Glutamatergic neuron (in vitro differentiated cells): ENCODE measurements around the gene DPP3. TPM values are rescaled to one million over a fixed set of nuclear protein-coding genes. Genes with fewer than 3 reads are reported as not detected.

Experiments
- DNase-seq: peaks from one replicate; pipeline ENCODE4 v3.0.0; 2022
- H3K27ac Mint-ChIP-seq: one replicate; pipeline ENCODE4 v1.8.0; 2020; ENCODE audit warnings: mild to moderate bottlenecking, mixed read lengths, inconsistent platforms; ENCODE audit not compliant: unreplicated experiment
- H3K27me3 Mint-ChIP-seq: one replicate; pipeline ENCODE4 v1.8.0; 2020; ENCODE audit warnings: mild to moderate bottlenecking, moderate library complexity, mixed read lengths, inconsistent platforms; ENCODE audit not compliant: unreplicated experiment
- H3K36me3 Mint-ChIP-seq: one replicate; pipeline ENCODE4 v1.8.0; 2020; ENCODE audit warnings: mild to moderate bottlenecking, mixed read lengths, inconsistent platforms; ENCODE audit not compliant: unreplicated experiment
- H3K4me1 Mint-ChIP-seq: one replicate; pipeline ENCODE4 v1.8.0; 2020; ENCODE audit warnings: mild to moderate bottlenecking, low read depth, mixed read lengths, inconsistent platforms; ENCODE audit not compliant: unreplicated experiment
- H3K4me3 Mint-ChIP-seq: one replicate; pipeline ENCODE4 v1.8.0; 2020; ENCODE audit warnings: mild to moderate bottlenecking, mixed read lengths, inconsistent platforms; ENCODE audit not compliant: unreplicated experiment
- H3K9me3 Mint-ChIP-seq: one replicate; pipeline ENCODE4 v1.8.0; 2020; ENCODE audit warnings: mild to moderate bottlenecking, moderate library complexity, mixed read lengths, inconsistent platforms; ENCODE audit not compliant: unreplicated experiment
- total RNA-seq: library from RNA; stranded (reverse); fragmentation: NEBNext Ultra II Directional; extraction: Animal tissue kit (Norgen Biotek cat#: 25700); gene quantifications from one replicate; pipeline ENCODE4 v1.2.1, GENCODE V29; 2021; ENCODE audit not compliant: unreplicated experiment
- TF ChIP-seq, protein P1 (sequence below): fragments of 200-600 bp; sonication (generic); IDR thresholded peaks from one replicate; pipeline ENCODE4 v1.5.0; 2021; ENCODE audit not compliant: partially characterized antibody, unreplicated experiment

The DPP3 gene
- total RNA-seq, 1 donor from 2014 or later: 72.0 TPM

DNA sequence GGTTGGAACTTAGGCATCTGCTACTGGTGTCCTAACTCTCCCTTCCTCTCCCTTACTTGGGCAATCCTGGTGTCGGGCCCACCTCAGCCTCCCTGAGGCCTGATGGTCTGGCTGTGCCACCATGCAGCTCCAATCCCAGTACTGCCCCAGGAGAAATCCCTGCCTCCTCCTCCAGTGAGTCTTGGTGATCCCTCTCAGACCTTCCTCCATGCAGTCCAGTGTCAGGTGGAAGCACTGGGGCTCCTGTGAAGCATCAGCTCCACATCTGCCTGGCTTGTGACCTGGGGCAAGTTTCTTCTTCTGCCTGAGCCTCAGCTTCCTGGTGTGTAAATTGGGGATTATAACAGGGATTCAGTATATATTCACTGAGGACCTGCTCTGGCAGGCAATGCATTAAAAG is 15.3 kb upstream of the DPP3 start:
- H3K27ac Mint-ChIP-seq: no peak overlapping the region
- H3K9me3 Mint-ChIP-seq: peaks cover 7% of the 10 kb centered on the region
- peaks cover 3% of the 10 kb centered on the region for H3K27me3 Mint-ChIP-seq
- no peak for DNase-seq
- no peaks in the 10 kb centered on the region for H3K36me3 Mint-ChIP-seq
- no peak overlapping the region for H3K4me3 Mint-ChIP-seq
- TF ChIP-seq, protein P1, sequence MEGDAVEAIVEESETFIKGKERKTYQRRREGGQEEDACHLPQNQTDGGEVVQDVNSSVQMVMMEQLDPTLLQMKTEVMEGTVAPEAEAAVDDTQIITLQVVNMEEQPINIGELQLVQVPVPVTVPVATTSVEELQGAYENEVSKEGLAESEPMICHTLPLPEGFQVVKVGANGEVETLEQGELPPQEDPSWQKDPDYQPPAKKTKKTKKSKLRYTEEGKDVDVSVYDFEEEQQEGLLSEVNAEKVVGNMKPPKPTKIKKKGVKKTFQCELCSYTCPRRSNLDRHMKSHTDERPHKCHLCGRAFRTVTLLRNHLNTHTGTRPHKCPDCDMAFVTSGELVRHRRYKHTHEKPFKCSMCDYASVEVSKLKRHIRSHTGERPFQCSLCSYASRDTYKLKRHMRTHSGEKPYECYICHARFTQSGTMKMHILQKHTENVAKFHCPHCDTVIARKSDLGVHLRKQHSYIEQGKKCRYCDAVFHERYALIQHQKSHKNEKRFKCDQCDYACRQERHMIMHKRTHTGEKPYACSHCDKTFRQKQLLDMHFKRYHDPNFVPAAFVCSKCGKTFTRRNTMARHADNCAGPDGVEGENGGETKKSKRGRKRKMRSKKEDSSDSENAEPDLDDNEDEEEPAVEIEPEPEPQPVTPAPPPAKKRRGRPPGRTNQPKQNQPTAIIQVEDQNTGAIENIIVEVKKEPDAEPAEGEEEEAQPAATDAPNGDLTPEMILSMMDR: no peak
- H3K4me1 Mint-ChIP-seq: peaks cover 5% of the 10 kb centered on the region

DNA sequence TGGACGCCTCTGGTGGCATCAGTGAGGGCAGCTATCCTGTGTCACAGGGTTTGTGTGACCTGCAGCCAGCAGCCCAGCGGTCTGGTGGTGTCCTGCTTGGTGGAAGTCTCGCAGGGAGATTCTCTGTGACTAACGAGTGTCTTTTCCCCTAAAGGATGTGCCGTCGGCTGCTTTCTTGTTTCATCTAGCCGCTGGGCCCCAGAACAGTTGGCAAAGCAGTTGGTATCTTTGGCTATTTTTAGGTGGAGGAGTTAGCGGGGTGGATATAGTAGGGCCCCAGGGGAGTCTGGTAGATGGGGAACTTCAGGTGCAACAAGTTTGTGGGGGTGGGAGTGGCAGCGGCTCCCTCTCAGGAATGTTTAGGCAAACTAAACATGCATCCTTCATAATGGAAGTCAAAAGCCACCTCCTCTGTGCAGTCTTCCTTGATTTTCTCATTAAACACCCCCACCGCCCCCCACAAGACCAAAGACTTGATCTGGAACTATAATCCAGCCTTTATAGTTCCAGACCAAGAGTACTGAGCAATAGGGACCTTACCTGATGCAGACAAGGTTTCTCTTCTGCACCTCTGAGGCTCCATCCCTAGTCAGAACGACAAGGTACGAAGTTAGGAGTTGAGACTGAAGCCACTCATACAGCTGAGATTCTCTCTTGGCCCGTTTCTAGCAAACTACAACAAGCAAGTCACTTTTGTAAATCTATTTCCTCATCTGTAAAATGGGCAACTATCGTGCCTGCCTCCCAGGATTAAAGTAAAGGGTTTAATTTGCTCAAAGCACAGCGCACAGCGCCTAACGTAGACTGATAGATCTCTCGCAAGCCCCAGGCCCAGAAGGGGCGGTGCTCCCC is 14.6 kb upstream of the DPP3 start:
- DNase-seq: no peak

DNA sequence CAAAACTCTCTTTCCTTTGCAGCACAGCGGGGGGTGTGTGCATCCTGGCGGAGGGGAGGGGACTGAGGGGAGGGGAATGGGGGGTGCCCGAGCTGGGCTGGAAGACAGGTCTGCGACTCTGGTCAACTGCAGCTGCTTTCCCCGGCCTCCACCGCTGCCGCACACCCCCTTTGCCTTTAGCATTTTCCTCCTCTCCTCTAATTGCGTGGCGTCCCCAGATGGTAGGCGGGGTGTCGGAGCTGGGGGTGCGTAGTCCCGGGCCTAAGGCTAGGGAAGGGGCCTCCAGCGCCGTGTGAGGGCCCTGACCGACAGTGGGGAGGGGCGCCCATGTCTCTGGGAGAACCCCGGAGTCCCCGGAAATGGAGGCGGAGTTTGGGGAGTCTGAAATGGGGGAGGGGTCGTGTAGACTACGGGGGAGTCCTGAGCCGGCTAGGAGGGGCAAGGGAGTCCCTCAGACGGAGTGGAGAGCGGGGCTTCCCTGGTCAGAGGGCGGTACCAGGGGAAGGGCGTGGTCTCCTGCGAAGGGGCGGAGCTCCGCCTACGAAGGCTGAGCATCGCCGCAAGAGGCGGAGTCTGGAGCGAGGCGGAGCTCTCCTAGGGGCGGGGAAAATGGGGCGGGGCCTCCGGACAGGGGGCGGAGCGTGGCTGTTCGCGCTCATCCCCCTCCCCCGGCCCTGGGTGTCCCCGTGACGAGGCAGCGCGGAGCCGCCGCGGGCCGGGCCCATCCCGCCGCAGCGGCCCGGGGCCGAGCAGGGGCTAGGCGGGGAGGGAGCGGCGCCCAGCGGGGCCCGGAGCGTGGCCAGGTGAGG is 13.8 kb upstream of the DPP3 start, which contains the start of gene PELI3:
Gene PELI3 (plus strand): TSS at position 681 of the 809 bp plus-strand sequence. CDS start 1,224 bp downstream, outside the sequence.
- TF ChIP-seq, protein P1: no peak
- Mint-ChIP-seq H3K27me3 (peaks cover 7% of the 10 kb centered on the region), H3K4me3 (peak within 1 kb of the TSS; percentile 87), H3K27ac (peak within 1 kb of the TSS; percentile 80), H3K4me1 (peaks cover 8% of the 10 kb centered on the region), H3K9me3 (peaks cover 7% of the 10 kb centered on the region), H3K36me3 (no peaks in the 10 kb centered on the region)
- DNase-seq: peak; percentile 96

More for the DNA sequence above, 14.6 kb upstream of the DPP3 start:
- Mint-ChIP-seq H3K4me1 (peaks cover 8% of the 10 kb centered on the region), H3K4me3 (peak overlapping the region; percentile 85), H3K9me3 (peaks cover 7% of the 10 kb centered on the region), H3K36me3 (no peaks in the 10 kb centered on the region), H3K27me3 (peaks cover 3% of the 10 kb centered on the region), H3K27ac (no peak overlapping the region)
- TF ChIP-seq, protein P1: no peak

DNA sequence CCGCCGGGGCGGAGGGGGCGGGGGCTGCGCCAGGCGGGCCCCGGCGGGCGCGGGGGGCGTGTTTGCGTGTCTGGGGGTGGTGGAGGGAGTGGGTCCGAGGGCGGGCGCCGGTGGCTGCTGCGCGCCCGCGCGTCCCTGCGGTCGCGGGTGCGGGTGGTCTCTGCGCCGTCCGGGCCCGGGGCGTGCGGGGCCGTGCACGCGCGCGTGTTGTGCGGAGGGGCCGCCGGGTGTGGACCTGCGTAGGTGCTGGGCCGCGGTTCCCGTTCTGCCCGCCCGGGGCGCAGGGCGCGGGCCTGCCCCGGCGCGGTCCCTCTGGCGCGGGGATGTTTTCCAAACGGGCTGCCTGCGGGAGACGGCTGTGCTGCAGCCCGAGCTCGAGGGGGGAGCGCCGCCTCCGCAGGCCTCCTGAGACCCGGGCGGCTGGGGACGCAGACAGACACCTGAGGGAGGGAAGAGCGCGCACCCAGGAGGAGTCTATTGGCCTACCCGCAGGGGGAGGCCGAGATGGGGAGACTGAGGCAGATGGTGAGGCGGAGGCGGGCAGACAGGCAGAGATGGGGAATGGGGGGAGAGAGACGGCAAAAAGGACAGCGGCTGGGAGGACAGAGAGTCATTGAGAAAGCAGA is 13.1 kb upstream of the DPP3 start:
- peak; percentile 70 for DNase-seq
- TF ChIP-seq, protein P1: peak; percentile 44
- peak overlapping the region; percentile 80 for H3K27ac Mint-ChIP-seq

More for the DNA sequence above, 13.1 kb upstream of the DPP3 start:
- Mint-ChIP-seq H3K27me3 (peaks cover 7% of the 10 kb centered on the region), H3K4me3 (peak overlapping the region; percentile 87), H3K9me3 (peaks cover 7% of the 10 kb centered on the region), H3K36me3 (no peaks in the 10 kb centered on the region), H3K4me1 (peaks cover 8% of the 10 kb centered on the region)
